Measurements from ENCODE around the gene OR5D14.

GRCh38 chr11:55773138-55773537 lies 22.2 kb upstream of the OR5D14 start, which contains the start of gene OR5D13:
- TF ChIP-seq CTCF (IDR thresholded peaks at IDR 0.05): no peak
- no peak for TF ChIP-seq EZH2phosphoT487 (IDR thresholded peaks at IDR 0.05)

Data from neural progenitor cell (in vitro differentiated cells).